ENCODE data around the gene SORCS2.

DNA sequence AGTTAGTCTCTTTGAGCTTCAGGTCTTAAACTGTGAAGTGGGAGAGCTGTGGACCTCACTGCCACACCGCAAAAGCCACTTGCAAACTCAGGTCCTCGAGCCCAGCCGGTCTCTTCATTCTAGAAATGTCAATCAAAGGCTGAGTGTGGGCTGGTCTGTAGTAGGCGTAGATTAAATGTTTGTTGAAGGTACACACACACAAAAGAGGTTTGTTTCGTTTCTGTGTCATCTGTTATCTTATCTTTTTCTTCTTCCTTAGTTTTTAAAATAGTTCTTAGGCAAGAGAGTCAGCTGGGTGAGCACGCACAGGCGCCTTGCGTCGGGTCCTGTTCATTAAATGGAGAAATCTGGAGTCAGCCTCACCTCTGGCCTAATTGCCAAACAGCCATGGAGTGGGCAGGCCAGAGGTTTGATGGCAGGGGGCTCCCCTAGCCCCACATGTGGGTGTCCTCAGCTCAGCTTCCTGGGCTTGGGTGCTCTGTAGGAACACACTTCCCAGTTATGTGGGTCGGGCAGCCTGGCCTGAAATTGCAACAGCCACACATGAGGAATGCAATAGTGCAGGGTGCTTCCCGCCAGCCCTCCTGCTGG lies 243.2 kb downstream of the SORCS2 start:
- TF ChIP-seq POLR2A (IDR thresholded peaks at IDR 0.05; ENCODE audit: extremely low read depth, insufficient read length) (no peak), CTCF (IDR thresholded peaks at IDR 0.05; ENCODE audit: low read depth, low read length) (no peak)
- TF ChIP-seq, protein P1, sequence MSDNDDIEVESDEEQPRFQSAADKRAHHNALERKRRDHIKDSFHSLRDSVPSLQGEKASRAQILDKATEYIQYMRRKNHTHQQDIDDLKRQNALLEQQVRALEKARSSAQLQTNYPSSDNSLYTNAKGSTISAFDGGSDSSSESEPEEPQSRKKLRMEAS (IDR thresholded peaks at IDR 0.05; ENCODE audit: low read depth, low read length): no peak
